ENCODE results near the gene ANXA7.

Gene ANXA7

DNA sequence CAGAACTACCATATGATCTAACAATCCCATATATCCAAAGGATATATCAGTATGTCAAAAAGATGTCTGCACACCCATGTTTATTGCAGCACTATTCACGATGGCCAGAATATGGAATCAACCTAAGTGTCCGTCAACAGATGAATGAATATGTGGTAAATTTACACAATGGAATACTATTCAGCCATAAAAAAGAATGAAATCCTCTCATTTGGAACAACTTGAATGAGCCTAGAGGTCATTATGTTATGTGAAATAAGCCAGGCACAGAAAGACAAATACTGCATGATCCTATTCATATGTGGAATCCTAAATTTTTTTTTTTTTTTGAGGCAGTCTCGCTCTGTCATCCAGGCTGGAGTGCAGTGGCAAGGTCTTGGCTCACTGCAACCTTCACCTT lies 48.9 kb downstream of the ANXA7 start:
- H3K27ac ChIP-seq (ENCODE audit: insufficient read depth in 1 of 2, low read depth in 1 of 2, low read length in 2 of 2, poor library complexity in 1 of 2, severe bottlenecking in 2 of 2): no peak overlapping the region
- POLR2A ChIA-PET: no interaction called here
- CTCF ChIA-PET: no interaction called here
- no peak overlapping the region for H3K4me3 ChIP-seq (ENCODE audit: control insufficient read depth in 1 of 7, extremely low read depth in 1 of 7, insufficient read depth in 4 of 7, low read depth in 2 of 7, low read length in 6 of 7)
- H3K27me3 ChIP-seq (replicated peaks in 2 of 5; ENCODE audit: control insufficient read depth in 4 of 5, insufficient read depth in 5 of 5, low read length in 4 of 5): no peaks in the 10 kb centered on the region
- WGBS (ENCODE audit: insufficient coverage): no CpG with 5 or more reads among the region's 3 CpGs
- H3K4me1 ChIP-seq (ENCODE audit: control extremely low read depth in 1 of 4, control insufficient read depth in 4 of 4, insufficient read depth in 4 of 4, low read length in 3 of 4): no peaks in the 10 kb centered on the region
- no peak for DNase-seq
- H3K36me3 ChIP-seq (ENCODE audit: control insufficient read depth in 4 of 4, insufficient read depth in 4 of 4, low read length in 3 of 4): peaks cover 0 to 41% (median 25%) of the 10 kb centered on the region in 4 experiments
- no peaks in the 10 kb centered on the region for H3K9me3 ChIP-seq (ENCODE audit: control extremely low read depth in 1 of 5, control insufficient read depth in 4 of 5, insufficient read depth in 2 of 5, low read depth in 1 of 5, low read length in 4 of 5)

GRCh38 chr10:73359492-73359891 lies 54.4 kb downstream of the ANXA7 start:
- Histone ChIP-seq H3K4me1 (ENCODE audit: control extremely low read depth in 1 of 4, control insufficient read depth in 4 of 4, insufficient read depth in 4 of 4, low read length in 3 of 4) (peaks cover 0 to 11% (median 8%) of the 10 kb centered on the region in 4 experiments), H3K27ac (ENCODE audit: insufficient read depth in 1 of 2, low read depth in 1 of 2, low read length in 2 of 2, poor library complexity in 1 of 2, severe bottlenecking in 2 of 2) (no peak overlapping the region), H3K36me3 (ENCODE audit: control insufficient read depth in 4 of 4, insufficient read depth in 4 of 4, low read length in 3 of 4) (peaks cover 0 to 9% (median 3%) of the 10 kb centered on the region in 4 experiments), H3K4me3 (ENCODE audit: control insufficient read depth in 1 of 7, extremely low read depth in 1 of 7, insufficient read depth in 4 of 7, low read depth in 2 of 7, low read length in 6 of 7) (peak overlapping the region in 2 of 7 experiments; percentile 83 to 84), H3K9me3 (ENCODE audit: control extremely low read depth in 1 of 5, control insufficient read depth in 4 of 5, insufficient read depth in 2 of 5, low read depth in 1 of 5, low read length in 4 of 5) (no peaks in the 10 kb centered on the region), H3K27me3 (replicated peaks in 2 of 5; ENCODE audit: control insufficient read depth in 4 of 5, insufficient read depth in 5 of 5, low read length in 4 of 5) (no peaks in the 10 kb centered on the region)
- ChIA-PET CTCF (no interaction called here), POLR2A (no interaction called here)
- 100% methylated on average over 4 of the region's 8 CpGs for WGBS (ENCODE audit: insufficient coverage)
- no peak for DNase-seq

DNA sequence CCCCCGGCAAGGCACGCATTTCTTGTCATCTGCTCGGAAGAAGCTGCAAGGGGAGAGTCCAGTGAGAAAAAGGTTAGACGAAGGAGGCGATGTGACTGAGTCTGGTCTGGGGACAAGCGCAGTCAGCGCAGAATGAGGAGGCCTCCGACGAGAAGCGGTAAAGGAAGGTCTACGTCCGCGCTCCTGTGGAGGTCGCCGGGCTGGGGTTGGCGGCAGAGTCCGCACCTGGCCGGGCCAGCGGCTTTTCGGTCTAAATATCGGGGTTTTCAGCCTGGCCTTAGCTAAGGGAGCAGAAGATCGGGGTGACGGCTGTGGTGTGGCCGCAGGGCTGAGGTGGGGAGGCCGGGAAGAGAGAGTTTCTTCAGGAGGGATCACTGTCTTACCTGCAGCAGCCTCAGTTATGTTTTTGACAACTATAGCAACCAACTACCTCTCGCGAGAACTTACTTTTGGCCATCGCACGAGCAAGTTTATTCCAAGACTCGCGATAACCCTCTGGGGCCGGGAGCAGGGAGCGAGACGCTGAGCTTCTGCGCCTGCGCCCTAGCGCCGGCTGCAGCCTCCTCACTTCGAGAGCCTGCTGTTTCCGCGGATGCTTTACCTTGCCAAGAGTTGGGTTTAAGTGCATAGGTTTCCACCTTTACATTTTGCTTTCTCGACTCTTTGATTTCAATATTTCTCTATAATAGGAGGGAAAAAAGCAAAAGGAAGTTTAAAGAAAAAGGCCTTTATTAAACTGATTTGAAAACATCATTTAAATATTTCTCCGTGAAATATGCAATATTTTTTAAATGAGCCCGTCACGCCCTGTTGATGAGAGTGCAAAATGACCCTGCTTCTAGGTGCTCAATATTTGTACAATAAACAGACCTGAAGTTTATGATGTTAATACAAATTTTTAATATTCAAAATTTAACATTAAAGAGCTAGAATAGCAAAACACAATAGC lies 55.3 kb downstream of the ANXA7 start, which contains the start of gene CFAP70:
Gene CFAP70, minus strand, starts transcription at position 534 of the 949 bp plus-strand sequence. CDS start 4,068 bp downstream, outside the sequence.
- Histone ChIP-seq H3K4me1 (ENCODE audit: control extremely low read depth in 1 of 4, control insufficient read depth in 4 of 4, insufficient read depth in 4 of 4, low read length in 3 of 4) (peaks cover 0 to 11% (median 8%) of the 10 kb centered on the region in 4 experiments), H3K36me3 (ENCODE audit: control insufficient read depth in 4 of 4, insufficient read depth in 4 of 4, low read length in 3 of 4) (peaks cover 0 to 5% (median 2%) of the 10 kb centered on the region in 4 experiments), H3K9me3 (ENCODE audit: control extremely low read depth in 1 of 5, control insufficient read depth in 4 of 5, insufficient read depth in 2 of 5, low read depth in 1 of 5, low read length in 4 of 5) (no peaks in the 10 kb centered on the region), H3K27me3 (replicated peaks in 2 of 5; ENCODE audit: control insufficient read depth in 4 of 5, insufficient read depth in 5 of 5, low read length in 4 of 5) (no peaks in the 10 kb centered on the region), H3K27ac (ENCODE audit: insufficient read depth in 1 of 2, low read depth in 1 of 2, low read length in 2 of 2, poor library complexity in 1 of 2, severe bottlenecking in 2 of 2) (peak within 1 kb of the TSS; percentile 93 to 95), H3K4me3 (ENCODE audit: control insufficient read depth in 1 of 7, extremely low read depth in 1 of 7, insufficient read depth in 4 of 7, low read depth in 2 of 7, low read length in 6 of 7) (peak within 1 kb of the TSS; percentile 57 to 86 (median 83))
- CTCF ChIA-PET: interaction anchor here (0.9 to 1.6 kb wide), 2 partner anchors 21 to 104 kb away, joined by 3 read pairs; no protein-coding TSS in a partner anchor
- DNase-seq: peak; percentile 96 to 98 (median 96)
- POLR2A ChIA-PET: interaction anchor here (0.6 to 1.5 kb wide), 2 partner anchors 10 to 398 kb away, joined by 3 to 4 read pairs; no protein-coding TSS in a partner anchor
- 0% methylated on average over 34 of the region's 45 CpGs for WGBS (ENCODE audit: insufficient coverage)

- Histone ChIP-seq H3K4me3 (ENCODE audit: control insufficient read depth in 1 of 7, extremely low read depth in 1 of 7, insufficient read depth in 4 of 7, low read depth in 2 of 7, low read length in 6 of 7) (peak overlapping the region; percentile 57 to 86 (median 83)), H3K27me3 (replicated peaks in 2 of 5; ENCODE audit: control insufficient read depth in 4 of 5, insufficient read depth in 5 of 5, low read length in 4 of 5) (no peaks in the 10 kb centered on the region), H3K36me3 (ENCODE audit: control insufficient read depth in 4 of 4, insufficient read depth in 4 of 4, low read length in 3 of 4) (peaks cover 0 to 5% (median 0%) of the 10 kb centered on the region in 4 experiments), H3K27ac (ENCODE audit: insufficient read depth in 1 of 2, low read depth in 1 of 2, low read length in 2 of 2, poor library complexity in 1 of 2, severe bottlenecking in 2 of 2) (peak overlapping the region; percentile 93 to 95), H3K4me1 (ENCODE audit: control extremely low read depth in 1 of 4, control insufficient read depth in 4 of 4, insufficient read depth in 4 of 4, low read length in 3 of 4) (peaks cover 0 to 11% (median 8%) of the 10 kb centered on the region in 4 experiments), H3K9me3 (ENCODE audit: control extremely low read depth in 1 of 5, control insufficient read depth in 4 of 5, insufficient read depth in 2 of 5, low read depth in 1 of 5, low read length in 4 of 5) (no peaks in the 10 kb centered on the region)
- ChIA-PET POLR2A (interaction anchor here (1.5 kb wide), 1 partner anchor 11 kb away, joined by 4 read pairs; no protein-coding TSS in a partner anchor), CTCF (interaction anchor here (1.6 kb wide), 1 partner anchor 22 kb away, joined by 3 read pairs; no protein-coding TSS in a partner anchor)
- no peak for DNase-seq
- WGBS (ENCODE audit: insufficient coverage): 64% methylated on average over 4 of the region's 5 CpGs
Measured at GRCh38 chr10:73357821-73358220, 56.0 kb downstream of the ANXA7 start.

DNA sequence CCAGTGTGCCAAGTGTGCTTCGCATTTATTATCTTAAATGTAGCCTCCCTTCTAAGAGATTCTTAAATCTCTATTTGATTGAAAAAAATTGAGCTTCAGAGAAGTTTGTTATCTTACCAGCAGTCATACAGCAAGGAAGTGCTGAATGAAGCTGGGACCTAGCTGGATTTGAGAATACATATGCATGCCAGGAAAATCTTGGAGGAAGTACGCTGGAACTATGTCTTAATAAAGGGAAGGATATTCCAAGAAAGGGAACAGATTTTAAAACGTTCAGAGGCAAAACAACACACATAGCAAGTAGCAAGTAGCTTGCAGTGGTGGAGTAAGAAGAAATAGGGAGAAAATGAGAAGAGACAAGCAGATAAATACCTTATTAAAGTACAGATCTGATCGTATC lies 56.7 kb downstream of the ANXA7 start:
- no CpG with 5 or more reads among the region's 4 CpGs for WGBS (ENCODE audit: insufficient coverage)
- POLR2A ChIA-PET: no interaction called here

DNA sequence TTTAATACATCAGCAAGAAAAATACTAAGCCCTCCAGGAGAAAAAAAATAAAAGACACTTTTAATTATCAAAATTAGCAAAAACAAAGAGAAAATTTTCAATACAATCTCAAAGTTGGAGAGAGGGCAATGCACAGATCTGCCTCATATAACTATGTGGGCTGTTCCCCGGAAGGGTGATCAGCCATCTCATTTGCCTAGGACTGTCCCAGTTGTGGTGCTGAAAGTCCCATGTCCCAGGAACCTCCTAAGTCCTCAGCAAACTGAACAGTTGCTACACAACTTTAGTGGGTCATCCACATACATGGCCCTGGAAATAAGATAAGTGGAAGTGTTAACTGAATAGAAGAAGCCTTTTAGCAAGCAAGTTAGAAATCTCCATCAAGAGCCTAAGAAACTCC lies 69.6 kb downstream of the ANXA7 start:
- WGBS (ENCODE audit: insufficient coverage): 100% methylated on average over 1 of the region's 1 CpG
- Histone ChIP-seq H3K27me3 (replicated peaks in 2 of 5; ENCODE audit: control insufficient read depth in 4 of 5, insufficient read depth in 5 of 5, low read length in 4 of 5) (no peaks in the 10 kb centered on the region), H3K36me3 (ENCODE audit: control insufficient read depth in 4 of 4, insufficient read depth in 4 of 4, low read length in 3 of 4) (peaks cover 0 to 2% (median 0%) of the 10 kb centered on the region in 4 experiments), H3K27ac (ENCODE audit: insufficient read depth in 1 of 2, low read depth in 1 of 2, low read length in 2 of 2, poor library complexity in 1 of 2, severe bottlenecking in 2 of 2) (no peak overlapping the region), H3K9me3 (ENCODE audit: control extremely low read depth in 1 of 5, control insufficient read depth in 4 of 5, insufficient read depth in 2 of 5, low read depth in 1 of 5, low read length in 4 of 5) (peaks cover 0 to 6% (median 0%) of the 10 kb centered on the region in 5 experiments), H3K4me3 (ENCODE audit: control insufficient read depth in 1 of 7, extremely low read depth in 1 of 7, insufficient read depth in 4 of 7, low read depth in 2 of 7, low read length in 6 of 7) (no peak overlapping the region), H3K4me1 (ENCODE audit: control extremely low read depth in 1 of 4, control insufficient read depth in 4 of 4, insufficient read depth in 4 of 4, low read length in 3 of 4) (no peaks in the 10 kb centered on the region)
- POLR2A ChIA-PET: no interaction called here
- CTCF ChIA-PET: no interaction called here
- no peak for DNase-seq

More for the DNA sequence above, 56.7 kb downstream of the ANXA7 start:
- Histone ChIP-seq H3K36me3 (ENCODE audit: control insufficient read depth in 4 of 4, insufficient read depth in 4 of 4, low read length in 3 of 4) (peaks cover 0 to under 1% (median 0%) of the 10 kb centered on the region in 4 experiments), H3K9me3 (ENCODE audit: control extremely low read depth in 1 of 5, control insufficient read depth in 4 of 5, insufficient read depth in 2 of 5, low read depth in 1 of 5, low read length in 4 of 5) (no peaks in the 10 kb centered on the region), H3K4me1 (ENCODE audit: control extremely low read depth in 1 of 4, control insufficient read depth in 4 of 4, insufficient read depth in 4 of 4, low read length in 3 of 4) (peaks cover 0 to 11% (median 8%) of the 10 kb centered on the region in 4 experiments), H3K4me3 (ENCODE audit: control insufficient read depth in 1 of 7, extremely low read depth in 1 of 7, insufficient read depth in 4 of 7, low read depth in 2 of 7, low read length in 6 of 7) (no peak overlapping the region), H3K27me3 (replicated peaks in 2 of 5; ENCODE audit: control insufficient read depth in 4 of 5, insufficient read depth in 5 of 5, low read length in 4 of 5) (no peaks in the 10 kb centered on the region), H3K27ac (ENCODE audit: insufficient read depth in 1 of 2, low read depth in 1 of 2, low read length in 2 of 2, poor library complexity in 1 of 2, severe bottlenecking in 2 of 2) (no peak overlapping the region)
- CTCF ChIA-PET: interaction anchor here (1.6 kb wide), 1 partner anchor 22 kb away, joined by 3 read pairs; no protein-coding TSS in a partner anchor
- DNase-seq: no peak

All from common myeloid progenitor, CD34-positive (primary cell).